OCI-LY1 (cell line): ENCODE results near the gene NME9.
A peak's percentile ranks its signal among the peaks of the same experiment; 100 is the strongest.

Source experiments
- H2AFZ ChIP-seq: fragments of 200-600 bp; sonication (generic), shearing (Covaris generic); 2 replicates; pipeline ENCODE4 v1.6.0; 2014; ENCODE audit warnings: antibody characterized with exemption, mild to moderate bottlenecking, low read length
- H3F3A ChIP-seq: fragments of 200-600 bp; sonication (generic), shearing (Covaris generic); 2 replicates; pipeline ENCODE4 v1.6.0; 2014; ENCODE audit warnings: mild to moderate bottlenecking, antibody characterized with exemption, low read length, moderate library complexity; ENCODE audit not compliant: insufficient read depth
- H3K27ac ChIP-seq: fragments of 200-600 bp; sonication (generic); 2 replicates; pipeline ENCODE4 v1.5.1; 2014; ENCODE audit warnings: low read length, mixed run types, mild to moderate bottlenecking, low read depth; ENCODE audit not compliant: poor library complexity, severe bottlenecking
- H3K27me3 ChIP-seq: fragments of 200-600 bp; sonication (generic); 2 replicates; pipeline ENCODE4 v1.6.0; 2014; ENCODE audit warnings: antibody characterized with exemption, mild to moderate bottlenecking, low read length, moderate library complexity; ENCODE audit not compliant: insufficient read depth
- H3K36me3 ChIP-seq: fragments of 200-600 bp; sonication (generic); 2 replicates; pipeline ENCODE4 v1.6.1; 2014; ENCODE audit warnings: mild to moderate bottlenecking, antibody characterized with exemption, low read length, moderate library complexity, mixed read lengths; ENCODE audit not compliant: insufficient read depth
- H3K4me1 ChIP-seq: fragments of 200-600 bp; sonication (generic); 2 replicates; pipeline ENCODE4 v1.5.1; 2014; ENCODE audit warnings: mild to moderate bottlenecking, low read length, moderate library complexity; ENCODE audit not compliant: insufficient read depth, severe bottlenecking
- H3K4me2 ChIP-seq: fragments of 200-600 bp; sonication (generic), shearing (Covaris generic); 2 replicates; pipeline ENCODE4 v1.6.1; 2014; ENCODE audit warnings: low read length
- H3K4me3 ChIP-seq: fragments of 200-600 bp; sonication (generic); 2 replicates; pipeline ENCODE4 v1.5.1; 2014; ENCODE audit warnings: low read length, low read depth, mild to moderate bottlenecking, mixed read lengths; ENCODE audit not compliant: poor library complexity, severe bottlenecking
- H3K79me2 ChIP-seq: fragments of 200-600 bp; shearing (Covaris generic); 2 replicates; pipeline ENCODE4 v1.6.1; 2016; ENCODE audit warnings: mixed run types, low read length, mixed read lengths; ENCODE audit not compliant: insufficient read depth
- H3K9ac ChIP-seq: fragments of 200-600 bp; sonication (generic), shearing (Covaris generic); 2 replicates; pipeline ENCODE4 v1.6.1; 2014; ENCODE audit warnings: mild to moderate bottlenecking, low read length, mixed read lengths
- H3K9me2 ChIP-seq: fragments of 200-600 bp; sonication (generic), shearing (Covaris generic); 2 replicates; pipeline ENCODE4 v1.6.1; 2014; ENCODE audit warnings: low read depth, mild to moderate bottlenecking, low read length, mixed read lengths
- H3K9me3 ChIP-seq: fragments of 200-600 bp; shearing (Covaris generic); 2 replicates; pipeline ENCODE4 v1.6.1; 2014; ENCODE audit warnings: low read length, mixed read lengths
- H4K20me1 ChIP-seq: fragments of 200-600 bp; sonication (generic), shearing (Covaris generic); 2 replicates; pipeline ENCODE4 v1.6.0; 2016; ENCODE audit warnings: mild to moderate bottlenecking, low read length; ENCODE audit not compliant: insufficient read depth
- EZH2 ChIP-seq: fragments of 200-600 bp; sonication (generic), shearing (Covaris generic); IDR thresholded peaks from 2 replicates; pipeline ENCODE4 v1.8.0; 2017; ENCODE audit warnings: borderline replicate concordance, mixed run types, mild to moderate bottlenecking, antibody characterized with exemption, low read length, moderate library complexity, mixed read lengths
- TF ChIP-seq, protein P1 (sequence below): fragments of 200-600 bp; sonication (generic), shearing (Covaris generic); IDR thresholded peaks from 2 replicates; pipeline ENCODE4 v1.5.1; 2017; ENCODE audit warnings: mild to moderate bottlenecking, antibody characterized with exemption, low read length, moderate library complexity, mixed read lengths

Gene NME9, protein sequence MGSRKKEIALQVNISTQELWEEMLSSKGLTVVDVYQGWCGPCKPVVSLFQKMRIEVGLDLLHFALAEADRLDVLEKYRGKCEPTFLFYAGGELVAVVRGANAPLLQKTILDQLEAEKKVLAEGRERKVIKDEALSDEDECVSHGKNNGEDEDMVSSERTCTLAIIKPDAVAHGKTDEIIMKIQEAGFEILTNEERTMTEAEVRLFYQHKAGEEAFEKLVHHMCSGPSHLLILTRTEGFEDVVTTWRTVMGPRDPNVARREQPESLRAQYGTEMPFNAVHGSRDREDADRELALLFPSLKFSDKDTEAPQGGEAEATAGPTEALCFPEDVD

DNA sequence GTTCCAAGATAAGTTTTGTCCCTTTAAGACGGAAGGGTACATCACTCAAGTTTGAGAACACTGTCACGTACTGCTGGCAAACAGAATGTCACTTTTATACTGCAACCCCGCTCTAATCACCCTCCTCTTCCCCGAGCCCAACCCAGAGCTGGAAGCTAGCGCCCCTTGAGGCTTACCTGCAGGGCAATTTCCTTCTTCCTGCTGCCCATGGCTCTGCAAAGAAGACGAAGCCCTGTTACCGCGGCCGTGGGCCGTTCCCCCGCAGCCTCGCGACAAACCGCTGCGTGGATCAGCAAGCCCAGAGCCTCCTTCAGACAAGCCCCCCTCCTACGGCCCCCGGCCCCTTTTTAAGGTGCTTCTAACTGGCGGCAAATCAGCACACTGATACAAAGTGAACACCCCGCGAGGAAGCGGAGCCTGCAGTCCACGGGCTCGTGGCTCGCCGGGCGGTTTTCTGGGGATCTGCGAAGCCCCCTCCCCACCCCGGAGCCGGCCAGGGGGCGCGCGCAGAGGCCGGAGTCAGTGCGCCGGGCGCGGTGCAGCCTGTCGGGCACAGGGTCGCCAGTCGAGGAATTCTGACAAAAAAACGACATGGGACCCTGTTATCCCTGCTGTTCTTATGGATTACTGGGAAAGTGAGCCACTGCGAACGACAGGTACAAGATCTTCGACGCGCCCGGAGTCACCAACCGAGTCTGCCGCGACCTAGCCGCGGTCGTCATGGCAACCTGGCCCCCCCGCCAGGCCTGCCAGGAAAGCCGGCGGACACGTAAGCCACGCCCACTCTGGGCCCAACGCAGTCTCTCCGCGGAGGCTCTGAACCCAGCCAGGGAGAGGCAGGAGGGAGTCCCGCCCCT, at the start of gene NME9:
TSS of gene NME9 (minus strand) at position 725 of the 857 bp plus-strand sequence. CDS start at position 209, 516 bp downstream.
- no peaks in the 10 kb centered on the region for H3K9me2 ChIP-seq
- peak within 1 kb of the TSS; percentile 83 for H3K4me2 ChIP-seq
- peak within 1 kb of the TSS; percentile 61 for H3K9ac ChIP-seq
- H3K4me1 ChIP-seq = peaks cover 13% of the 10 kb centered on the region
- no peaks in the 10 kb centered on the region for H3K9me3 ChIP-seq
- H3K79me2 ChIP-seq = no peaks in the 10 kb centered on the region
- H3F3A ChIP-seq = peaks cover 5% of the 10 kb centered on the region; the same call in 1 of the 2 replicates
- H4K20me1 ChIP-seq = no peaks in the 10 kb centered on the region
- H3K27me3 ChIP-seq = no peaks in the 10 kb centered on the region
- no peak within 1 kb of the TSS for H3K27ac ChIP-seq
- no peaks in the 10 kb centered on the region for H3K36me3 ChIP-seq
- no peak for TF ChIP-seq EZH2
- TF ChIP-seq, protein P1, sequence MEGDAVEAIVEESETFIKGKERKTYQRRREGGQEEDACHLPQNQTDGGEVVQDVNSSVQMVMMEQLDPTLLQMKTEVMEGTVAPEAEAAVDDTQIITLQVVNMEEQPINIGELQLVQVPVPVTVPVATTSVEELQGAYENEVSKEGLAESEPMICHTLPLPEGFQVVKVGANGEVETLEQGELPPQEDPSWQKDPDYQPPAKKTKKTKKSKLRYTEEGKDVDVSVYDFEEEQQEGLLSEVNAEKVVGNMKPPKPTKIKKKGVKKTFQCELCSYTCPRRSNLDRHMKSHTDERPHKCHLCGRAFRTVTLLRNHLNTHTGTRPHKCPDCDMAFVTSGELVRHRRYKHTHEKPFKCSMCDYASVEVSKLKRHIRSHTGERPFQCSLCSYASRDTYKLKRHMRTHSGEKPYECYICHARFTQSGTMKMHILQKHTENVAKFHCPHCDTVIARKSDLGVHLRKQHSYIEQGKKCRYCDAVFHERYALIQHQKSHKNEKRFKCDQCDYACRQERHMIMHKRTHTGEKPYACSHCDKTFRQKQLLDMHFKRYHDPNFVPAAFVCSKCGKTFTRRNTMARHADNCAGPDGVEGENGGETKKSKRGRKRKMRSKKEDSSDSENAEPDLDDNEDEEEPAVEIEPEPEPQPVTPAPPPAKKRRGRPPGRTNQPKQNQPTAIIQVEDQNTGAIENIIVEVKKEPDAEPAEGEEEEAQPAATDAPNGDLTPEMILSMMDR = peak; percentile 89
- peak within 1 kb of the TSS; percentile 51; the same call in 1 of the 2 replicates for H2AFZ ChIP-seq
- peak within 1 kb of the TSS; percentile 67 for H3K4me3 ChIP-seq

DNA sequence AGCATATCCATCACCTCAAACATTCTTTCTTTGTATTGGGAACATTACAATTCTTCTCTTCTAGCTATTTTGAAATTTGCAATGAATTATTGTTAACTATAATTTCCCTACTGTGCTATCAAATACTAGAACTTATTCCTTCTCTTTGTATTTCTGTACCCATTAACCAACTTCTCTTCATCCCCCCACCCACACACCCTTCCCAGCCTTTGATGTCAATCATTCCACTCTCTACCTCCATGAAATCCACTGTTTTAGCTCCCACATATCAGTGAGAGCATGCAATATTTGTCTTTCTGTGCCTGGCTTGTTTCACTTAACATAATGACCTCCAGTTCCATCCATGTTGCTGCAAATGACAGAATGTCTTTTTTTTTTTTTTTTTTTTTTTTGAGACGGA, 49.3 kb upstream of the NME9 start:
- no peaks in the 10 kb centered on the region for H4K20me1 ChIP-seq
- no peak overlapping the region for H3K4me2 ChIP-seq
- H3K4me1 ChIP-seq = no peaks in the 10 kb centered on the region

DNA sequence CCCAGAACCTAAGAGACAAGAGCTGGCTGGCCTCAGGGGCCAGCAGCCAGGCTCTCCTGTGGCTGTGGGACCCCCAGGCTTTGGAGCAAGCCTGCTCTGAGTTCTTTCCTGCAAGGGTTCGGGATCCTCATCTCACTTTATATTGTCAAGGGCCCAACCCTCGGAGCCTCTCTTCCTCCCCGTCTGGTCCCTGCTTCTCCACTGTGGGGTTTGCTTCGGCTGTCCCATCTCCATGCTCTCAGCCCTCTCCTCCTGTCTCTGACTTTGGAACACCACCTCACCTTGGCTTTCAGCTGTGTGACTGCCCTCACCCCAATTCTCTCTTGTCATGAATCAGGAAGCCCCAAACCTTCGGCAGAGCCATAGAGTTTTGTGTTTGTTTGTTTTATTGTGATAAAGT, 48.7 kb upstream of the NME9 start:
- no peak overlapping the region for H2AFZ ChIP-seq
- no peaks in the 10 kb centered on the region for H3F3A ChIP-seq
- no peak overlapping the region for H3K27ac ChIP-seq
- no peaks in the 10 kb centered on the region for H3K9me3 ChIP-seq
- TF ChIP-seq, protein P1 = no peak
- TF ChIP-seq EZH2 = no peak
- no peak overlapping the region for H3K9ac ChIP-seq
- H3K4me1 ChIP-seq = no peaks in the 10 kb centered on the region
- H3K4me3 ChIP-seq = no peak overlapping the region
- no peaks in the 10 kb centered on the region for H3K36me3 ChIP-seq
- no peaks in the 10 kb centered on the region for H4K20me1 ChIP-seq
- 0 out of 2 replicates have a peak, but pooled peaks cover 6% of the 10 kb centered on the region for H3K27me3 ChIP-seq
- H3K9me2 ChIP-seq = no peaks in the 10 kb centered on the region
- H3K4me2 ChIP-seq = no peak overlapping the region
- H3K79me2 ChIP-seq = no peaks in the 10 kb centered on the region

More for the DNA sequence above, 49.3 kb upstream of the NME9 start:
- H3K9me3 ChIP-seq = no peaks in the 10 kb centered on the region
- TF ChIP-seq, protein P1 = no peak
- no peak for TF ChIP-seq EZH2
- no peak overlapping the region for H3K4me3 ChIP-seq
- H3K79me2 ChIP-seq = no peaks in the 10 kb centered on the region
- H3K27me3 ChIP-seq = 0 out of 2 replicates have a peak, but pooled peaks cover 4% of the 10 kb centered on the region
- no peak overlapping the region for H2AFZ ChIP-seq
- H3K9ac ChIP-seq = no peak overlapping the region
- no peaks in the 10 kb centered on the region for H3K36me3 ChIP-seq
- no peaks in the 10 kb centered on the region for H3F3A ChIP-seq
- H3K27ac ChIP-seq = no peak overlapping the region
- H3K9me2 ChIP-seq = no peaks in the 10 kb centered on the region
